ENCODE measurements around the gene RPRD1B. TPM values are rescaled to one million over a fixed set of nuclear protein-coding genes. Genes with fewer than 3 reads are reported as not detected.

Gene RPRD1B
- total and polyA plus RNA-seq, 2 experiments from 2014 or later = 7.3 to 24.3 TPM

DNA sequence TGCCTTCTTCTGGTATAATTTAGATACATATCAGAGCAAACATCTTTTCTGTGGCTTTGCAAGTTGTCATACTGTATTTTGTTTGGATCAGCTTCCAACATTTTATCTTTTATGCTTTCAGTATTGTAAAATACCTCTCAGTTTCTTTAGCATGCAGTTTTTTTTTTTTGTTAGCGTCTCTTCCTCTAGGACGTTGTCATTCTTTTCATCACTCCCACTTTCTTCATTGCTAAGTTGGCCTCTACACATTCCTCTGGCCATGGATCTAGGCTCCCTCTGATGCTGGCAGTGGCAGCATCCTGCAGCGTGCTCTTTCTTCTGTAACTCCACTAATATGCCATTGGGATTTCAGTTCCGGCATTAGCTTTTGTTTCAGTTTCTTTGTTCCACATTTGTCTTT lies 21.7 kb downstream of the RPRD1B start:
- Histone ChIP-seq H3K4me3 (no peak overlapping the region), H4K20me1 (replicated peaks; ENCODE audit: insufficient read depth) (peaks cover 10% of the 10 kb centered on the region), H3F3A (replicated peaks; ENCODE audit: low read depth) (no peaks in the 10 kb centered on the region), H3K27ac (ENCODE audit: low read depth) (no peak overlapping the region), H2AFZ (no peak overlapping the region), H3K27me3 (ENCODE audit: insufficient read depth) (no peaks in the 10 kb centered on the region), H3K9me2 (ENCODE audit: insufficient read depth) (no peaks in the 10 kb centered on the region), H3K36me3 (ENCODE audit: insufficient read depth) (peaks cover 25% of the 10 kb centered on the region), H3K4me1 (ENCODE audit: insufficient read depth) (no peaks in the 10 kb centered on the region), H3K4me2 (no peak overlapping the region), H3K79me2 (replicated peaks; ENCODE audit: insufficient read depth) (peaks cover 61% of the 10 kb centered on the region)
- ATAC-seq = no peak
- Mint-ChIP-seq H3K4me1 (peaks cover 2% of the 10 kb centered on the region; the same call in 2 of the 3 replicates), H3K9me3 (no peaks in the 10 kb centered on the region), H3K27ac (no peak overlapping the region), H3K27me3 (ENCODE audit: insufficient read depth, low read depth, poor library complexity) (no peaks in the 10 kb centered on the region), H3K4me3 (no peak overlapping the region), H3K36me3 (ENCODE audit: low read depth) (peaks cover 25% of the 10 kb centered on the region)
- no peak for DNase-seq (ENCODE audit: low spot score)
- no peak for TF ChIP-seq JUNB (IDR thresholded peaks at IDR 0.05; ENCODE audit: unreplicated experiment)
- TF ChIP-seq, protein P1, sequence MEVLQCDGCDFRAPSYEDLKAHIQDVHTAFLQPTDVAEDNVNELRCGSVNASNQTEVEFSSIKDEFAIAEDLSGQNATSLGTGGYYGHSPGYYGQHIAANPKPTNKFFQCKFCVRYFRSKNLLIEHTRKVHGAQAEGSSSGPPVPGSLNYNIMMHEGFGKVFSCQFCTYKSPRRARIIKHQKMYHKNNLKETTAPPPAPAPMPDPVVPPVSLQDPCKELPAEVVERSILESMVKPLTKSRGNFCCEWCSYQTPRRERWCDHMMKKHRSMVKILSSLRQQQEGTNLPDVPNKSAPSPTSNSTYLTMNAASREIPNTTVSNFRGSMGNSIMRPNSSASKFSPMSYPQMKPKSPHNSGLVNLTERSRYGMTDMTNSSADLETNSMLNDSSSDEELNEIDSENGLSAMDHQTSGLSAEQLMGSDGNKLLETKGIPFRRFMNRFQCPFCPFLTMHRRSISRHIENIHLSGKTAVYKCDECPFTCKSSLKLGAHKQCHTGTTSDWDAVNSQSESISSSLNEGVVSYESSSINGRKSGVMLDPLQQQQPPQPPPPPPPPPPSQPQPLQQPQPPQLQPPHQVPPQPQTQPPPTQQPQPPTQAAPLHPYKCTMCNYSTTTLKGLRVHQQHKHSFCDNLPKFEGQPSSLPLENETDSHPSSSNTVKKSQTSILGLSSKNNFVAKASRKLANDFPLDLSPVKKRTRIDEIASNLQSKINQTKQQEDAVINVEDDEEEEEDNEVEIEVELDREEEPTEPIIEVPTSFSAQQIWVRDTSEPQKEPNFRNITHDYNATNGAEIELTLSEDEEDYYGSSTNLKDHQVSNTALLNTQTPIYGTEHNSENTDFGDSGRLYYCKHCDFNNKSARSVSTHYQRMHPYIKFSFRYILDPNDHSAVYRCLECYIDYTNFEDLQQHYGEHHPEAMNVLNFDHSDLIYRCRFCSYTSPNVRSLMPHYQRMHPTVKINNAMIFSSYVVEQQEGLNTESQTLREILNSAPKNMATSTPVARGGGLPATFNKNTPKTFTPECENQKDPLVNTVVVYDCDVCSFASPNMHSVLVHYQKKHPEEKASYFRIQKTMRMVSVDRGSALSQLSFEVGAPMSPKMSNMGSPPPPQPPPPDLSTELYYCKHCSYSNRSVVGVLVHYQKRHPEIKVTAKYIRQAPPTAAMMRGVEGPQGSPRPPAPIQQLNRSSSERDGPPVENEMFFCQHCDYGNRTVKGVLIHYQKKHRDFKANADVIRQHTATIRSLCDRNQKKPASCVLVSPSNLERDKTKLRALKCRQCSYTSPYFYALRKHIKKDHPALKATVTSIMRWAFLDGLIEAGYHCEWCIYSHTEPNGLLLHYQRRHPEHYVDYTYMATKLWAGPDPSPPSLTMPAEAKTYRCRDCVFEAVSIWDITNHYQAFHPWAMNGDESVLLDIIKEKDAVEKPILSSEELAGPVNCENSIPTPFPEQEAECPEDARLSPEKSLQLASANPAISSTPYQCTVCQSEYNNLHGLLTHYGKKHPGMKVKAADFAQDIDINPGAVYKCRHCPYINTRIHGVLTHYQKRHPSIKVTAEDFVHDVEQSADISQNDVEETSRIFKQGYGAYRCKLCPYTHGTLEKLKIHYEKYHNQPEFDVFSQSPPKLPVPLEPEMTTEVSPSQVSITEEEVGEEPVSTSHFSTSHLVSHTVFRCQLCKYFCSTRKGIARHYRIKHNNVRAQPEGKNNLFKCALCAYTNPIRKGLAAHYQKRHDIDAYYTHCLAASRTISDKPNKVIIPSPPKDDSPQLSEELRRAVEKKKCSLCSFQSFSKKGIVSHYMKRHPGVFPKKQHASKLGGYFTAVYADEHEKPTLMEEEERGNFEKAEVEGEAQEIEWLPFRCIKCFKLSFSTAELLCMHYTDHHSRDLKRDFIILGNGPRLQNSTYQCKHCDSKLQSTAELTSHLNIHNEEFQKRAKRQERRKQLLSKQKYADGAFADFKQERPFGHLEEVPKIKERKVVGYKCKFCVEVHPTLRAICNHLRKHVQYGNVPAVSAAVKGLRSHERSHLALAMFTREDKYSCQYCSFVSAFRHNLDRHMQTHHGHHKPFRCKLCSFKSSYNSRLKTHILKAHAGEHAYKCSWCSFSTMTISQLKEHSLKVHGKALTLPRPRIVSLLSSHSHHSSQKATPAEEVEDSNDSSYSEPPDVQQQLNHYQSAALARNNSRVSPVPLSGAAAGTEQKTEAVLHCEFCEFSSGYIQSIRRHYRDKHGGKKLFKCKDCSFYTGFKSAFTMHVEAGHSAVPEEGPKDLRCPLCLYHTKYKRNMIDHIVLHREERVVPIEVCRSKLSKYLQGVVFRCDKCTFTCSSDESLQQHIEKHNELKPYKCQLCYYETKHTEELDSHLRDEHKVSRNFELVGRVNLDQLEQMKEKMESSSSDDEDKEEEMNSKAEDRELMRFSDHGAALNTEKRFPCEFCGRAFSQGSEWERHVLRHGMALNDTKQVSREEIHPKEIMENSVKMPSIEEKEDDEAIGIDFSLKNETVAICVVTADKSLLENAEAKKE (CRISPR knock-in tag; IDR thresholded peaks at IDR 0.05) = no peak
- no peak for TF ChIP-seq EZH2phosphoT487 (IDR thresholded peaks at IDR 0.05; ENCODE audit: unreplicated experiment)
- TF ChIP-seq EZH2 (IDR thresholded peaks at IDR 0.05; ENCODE audit: low read depth, unreplicated experiment) = no peak
- TF ChIP-seq, protein P2, sequence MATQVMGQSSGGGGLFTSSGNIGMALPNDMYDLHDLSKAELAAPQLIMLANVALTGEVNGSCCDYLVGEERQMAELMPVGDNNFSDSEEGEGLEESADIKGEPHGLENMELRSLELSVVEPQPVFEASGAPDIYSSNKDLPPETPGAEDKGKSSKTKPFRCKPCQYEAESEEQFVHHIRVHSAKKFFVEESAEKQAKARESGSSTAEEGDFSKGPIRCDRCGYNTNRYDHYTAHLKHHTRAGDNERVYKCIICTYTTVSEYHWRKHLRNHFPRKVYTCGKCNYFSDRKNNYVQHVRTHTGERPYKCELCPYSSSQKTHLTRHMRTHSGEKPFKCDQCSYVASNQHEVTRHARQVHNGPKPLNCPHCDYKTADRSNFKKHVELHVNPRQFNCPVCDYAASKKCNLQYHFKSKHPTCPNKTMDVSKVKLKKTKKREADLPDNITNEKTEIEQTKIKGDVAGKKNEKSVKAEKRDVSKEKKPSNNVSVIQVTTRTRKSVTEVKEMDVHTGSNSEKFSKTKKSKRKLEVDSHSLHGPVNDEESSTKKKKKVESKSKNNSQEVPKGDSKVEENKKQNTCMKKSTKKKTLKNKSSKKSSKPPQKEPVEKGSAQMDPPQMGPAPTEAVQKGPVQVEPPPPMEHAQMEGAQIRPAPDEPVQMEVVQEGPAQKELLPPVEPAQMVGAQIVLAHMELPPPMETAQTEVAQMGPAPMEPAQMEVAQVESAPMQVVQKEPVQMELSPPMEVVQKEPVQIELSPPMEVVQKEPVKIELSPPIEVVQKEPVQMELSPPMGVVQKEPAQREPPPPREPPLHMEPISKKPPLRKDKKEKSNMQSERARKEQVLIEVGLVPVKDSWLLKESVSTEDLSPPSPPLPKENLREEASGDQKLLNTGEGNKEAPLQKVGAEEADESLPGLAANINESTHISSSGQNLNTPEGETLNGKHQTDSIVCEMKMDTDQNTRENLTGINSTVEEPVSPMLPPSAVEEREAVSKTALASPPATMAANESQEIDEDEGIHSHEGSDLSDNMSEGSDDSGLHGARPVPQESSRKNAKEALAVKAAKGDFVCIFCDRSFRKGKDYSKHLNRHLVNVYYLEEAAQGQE (IDR thresholded peaks at IDR 0.05; ENCODE audit: unreplicated experiment) = no peak
- TF ChIP-seq ZNF114 (CRISPR knock-in tag; IDR thresholded peaks at IDR 0.05) = no peak
- no peak for TF ChIP-seq STAT1 (IDR thresholded peaks at IDR 0.05; ENCODE audit: unreplicated experiment)
- no peak for TF ChIP-seq POLR2AphosphoS5 (IDR thresholded peaks at IDR 0.05; ENCODE audit: low read depth)
